Keratinocyte (primary cell): ENCODE measurements around the gene EPB41L2.

Experiments used
- CTCF ChIP-seq, 3 experiments: IDR thresholded peaks in 1 of 3; conservative IDR thresholded peaks in 1 of 3; optimal IDR thresholded peaks in 1 of 3; 2 replicates in 2 of 3; 3 replicates in 1 of 3; pipeline versions ENCODE3 to v1.5.1; 2011; ENCODE audit warnings: low read length in 3 of 3, mild to moderate bottlenecking in 3 of 3, moderate library complexity in 2 of 3, control low read depth in 1 of 3, inconsistent platforms in 1 of 3; ENCODE audit not compliant: insufficient read depth in 2 of 3; ENCODE audit errors: extremely low read depth in 1 of 3
- EZH2 ChIP-seq: IDR thresholded peaks from one replicate; pipeline ENCODE4 v1.6.1; 2012; ENCODE audit warnings: inconsistent platforms, mild to moderate bottlenecking, low read length, moderate library complexity

- no peak for TF ChIP-seq CTCF (optimal IDR thresholded peaks at IDR 0.05 in 1 of 3, IDR thresholded peaks at IDR 0.05 in 1 of 3, conservative IDR thresholded peaks at IDR 0.05 in 1 of 3; ENCODE audit: extremely low read depth in 1 of 3, insufficient read depth in 2 of 3, low read length in 3 of 3)
- no peak for TF ChIP-seq EZH2
Measured at GRCh38 chr6:130853555-130854183, 209.4 kb downstream of the EPB41L2 start.
